Measurements from ENCODE around the gene SNX22.
"Not testable (repeated sequence)": the region's sequence is repeated elsewhere in the genome, so short reads cannot be mapped to it uniquely, and the experiment has no call there.

SNX22 gene

DNA sequence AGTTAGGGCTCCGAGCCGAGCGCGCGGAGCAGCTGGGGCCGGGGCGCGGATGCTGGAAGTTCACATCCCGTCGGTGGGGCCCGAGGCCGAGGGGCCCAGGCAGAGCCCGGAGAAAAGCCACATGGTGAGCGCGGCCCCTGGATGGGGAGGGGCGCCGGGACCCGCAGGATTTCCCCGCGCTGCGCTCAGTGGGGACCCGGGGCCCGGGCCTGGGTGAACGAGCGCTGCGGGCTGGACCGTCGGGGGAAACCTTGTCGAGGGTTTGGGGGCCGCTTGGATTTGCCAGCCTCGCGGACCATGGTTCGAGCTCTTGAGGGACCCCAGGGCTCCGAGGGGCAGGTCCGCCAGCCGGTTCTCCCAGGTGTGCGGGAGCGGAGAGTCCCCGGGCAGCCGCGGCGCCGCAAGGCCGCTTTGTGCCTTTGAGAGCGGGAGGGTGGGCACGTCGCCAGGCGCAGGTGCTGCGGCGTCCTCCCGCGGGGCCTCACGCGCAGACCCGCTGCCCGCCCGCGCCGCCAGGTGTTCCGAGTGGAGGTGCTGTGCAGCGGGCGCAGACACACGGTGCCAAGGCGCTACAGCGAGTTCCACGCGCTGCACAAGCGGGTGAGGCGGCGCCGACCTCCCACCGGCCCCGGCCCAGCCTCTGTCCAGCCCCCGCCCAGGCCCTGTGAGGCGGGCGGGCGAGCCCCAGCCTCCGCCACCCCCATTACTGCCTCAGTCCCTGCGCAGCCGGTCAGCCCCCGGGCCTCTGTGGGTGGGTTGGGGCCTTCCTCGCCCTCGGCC, at the start of gene SNX22:
TSS of gene SNX22 (plus strand) at position 5 of the 780 bp plus-strand sequence. CDS start at position 50, 45 bp downstream.
- no peak for DNase-seq

DNA sequence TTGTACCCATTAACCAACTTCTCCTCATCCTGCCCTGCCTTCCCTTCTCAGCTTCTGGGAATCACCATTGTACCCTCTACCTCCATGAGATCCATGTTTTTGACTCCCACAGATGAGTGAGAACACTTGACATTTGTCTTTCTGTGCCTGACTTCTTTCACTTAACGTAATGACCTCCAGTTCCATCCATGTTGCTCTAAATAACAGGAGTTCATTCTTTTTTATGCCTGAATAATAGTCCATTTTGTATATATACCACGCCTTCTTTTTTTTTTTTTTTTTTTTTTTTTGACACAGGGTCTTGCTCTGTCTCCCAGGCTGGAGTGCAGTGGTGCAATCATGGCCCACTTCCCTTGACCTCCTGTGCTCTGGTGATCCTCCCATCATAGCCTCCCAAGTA, 49.0 kb upstream of the SNX22 start:
- DNase-seq = no peak

DNA sequence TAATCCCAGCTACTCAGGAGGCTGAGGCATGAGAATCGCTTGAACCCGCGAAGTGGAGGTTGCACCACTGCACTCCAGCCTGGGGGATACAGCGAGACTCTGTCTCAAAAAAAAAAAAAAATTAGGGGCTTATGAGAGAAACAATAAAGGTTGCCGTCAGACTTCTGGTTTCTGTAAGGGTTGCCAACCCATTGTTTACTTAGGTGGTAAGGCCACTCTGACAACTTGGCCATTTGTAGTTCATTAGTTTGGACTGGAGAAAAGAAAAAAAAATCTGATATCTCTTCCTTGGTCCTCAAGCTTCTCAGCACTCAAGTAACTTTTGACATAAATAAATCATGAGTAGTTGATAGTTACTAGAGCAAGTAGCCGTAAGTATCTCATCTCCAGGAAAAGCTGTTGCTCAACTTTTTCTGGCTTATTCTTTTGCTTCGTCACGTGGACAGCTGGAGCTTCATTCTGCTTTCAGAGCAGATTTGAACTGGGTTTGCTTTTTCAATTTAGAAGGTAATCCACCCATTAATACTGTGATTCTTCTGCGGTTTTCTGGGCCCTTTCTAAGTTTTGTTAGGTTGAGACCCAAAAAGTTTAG, 46.3 kb upstream of the SNX22 start:
- no peak for DNase-seq

DNA sequence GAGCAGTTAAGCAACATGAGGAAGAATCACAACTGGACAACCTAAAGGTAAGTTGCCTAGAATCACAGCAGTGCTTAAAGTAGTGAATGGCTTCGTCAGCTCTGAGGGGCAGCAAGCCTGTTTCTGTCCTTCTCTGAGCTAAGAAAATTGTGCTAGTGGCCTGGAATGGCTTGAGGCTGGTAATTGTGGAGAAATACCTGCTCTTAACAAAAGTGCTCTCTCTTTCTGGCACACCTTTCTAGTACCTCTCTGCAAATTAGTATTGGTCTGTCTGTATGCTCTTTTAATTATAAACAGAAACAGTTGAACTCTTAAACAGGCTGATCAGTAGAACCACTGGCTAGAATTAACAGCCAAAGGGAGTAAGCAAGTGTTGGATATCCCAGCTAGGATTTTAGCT, 44.2 kb upstream of the SNX22 start:
- no peak for DNase-seq

DNA sequence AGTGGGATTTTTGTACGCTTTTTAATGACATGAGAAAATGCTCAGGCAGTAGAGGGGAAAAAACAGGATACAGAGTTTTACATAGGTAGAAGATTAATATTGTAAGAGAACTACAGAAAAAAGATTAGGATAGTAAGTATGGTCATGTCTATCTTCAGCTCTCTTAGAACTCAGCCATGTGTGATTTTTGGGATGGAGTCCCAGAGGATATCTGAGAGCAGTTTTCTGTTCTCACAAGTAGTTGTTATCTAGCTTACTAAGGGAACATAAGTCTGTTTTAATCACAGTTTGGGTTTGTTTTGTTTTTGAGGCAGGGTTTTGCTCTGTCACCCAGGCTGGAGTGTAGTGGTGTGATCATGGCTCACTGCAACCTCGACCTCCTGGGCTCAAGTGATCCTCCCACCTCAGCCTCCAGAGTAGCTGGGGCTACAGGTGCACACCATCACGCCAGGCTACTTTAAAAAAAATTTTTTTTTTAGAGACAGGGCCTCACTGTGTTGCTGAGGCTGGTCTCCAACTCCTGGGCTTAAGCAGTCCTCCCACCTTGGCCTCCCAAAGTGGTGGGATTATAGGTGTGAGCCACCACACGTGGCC, 41.3 kb upstream of the SNX22 start:
- not testable (repeated sequence) for DNase-seq

DNA sequence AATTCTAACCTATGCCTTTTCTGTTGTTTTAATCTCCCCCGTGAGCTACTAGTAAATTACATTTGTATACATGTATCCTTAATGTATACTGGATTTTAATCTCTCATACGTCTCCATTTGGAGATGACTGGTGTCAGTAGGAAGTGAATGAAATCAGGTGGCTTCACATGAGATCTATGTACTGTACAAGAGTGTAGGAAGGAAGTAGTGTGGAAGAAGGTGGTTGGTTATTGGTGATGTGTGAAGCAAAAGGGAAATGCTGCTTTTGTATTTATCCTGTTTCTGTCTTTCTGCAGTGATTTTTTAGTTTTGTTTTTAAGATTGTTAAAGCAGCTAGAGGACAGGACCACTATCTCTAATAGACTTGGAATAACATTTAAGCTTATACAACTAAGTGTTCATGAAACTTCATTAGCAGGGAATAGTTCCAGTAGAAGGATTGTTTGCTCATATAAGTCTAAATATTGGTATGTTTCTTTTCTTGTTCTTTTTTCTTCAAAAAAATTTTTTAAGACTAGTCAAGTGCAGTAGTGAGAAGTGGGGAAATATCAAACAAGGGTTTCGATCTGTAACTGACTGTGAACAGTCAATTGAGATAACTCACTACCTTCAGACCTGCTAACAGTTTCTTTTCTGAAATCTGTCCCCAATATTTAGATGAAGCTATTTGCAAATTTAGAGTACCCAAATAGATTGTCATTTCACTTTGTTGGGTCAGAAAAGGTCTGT, 40.4 kb upstream of the SNX22 start:
- no peak for DNase-seq

DNA sequence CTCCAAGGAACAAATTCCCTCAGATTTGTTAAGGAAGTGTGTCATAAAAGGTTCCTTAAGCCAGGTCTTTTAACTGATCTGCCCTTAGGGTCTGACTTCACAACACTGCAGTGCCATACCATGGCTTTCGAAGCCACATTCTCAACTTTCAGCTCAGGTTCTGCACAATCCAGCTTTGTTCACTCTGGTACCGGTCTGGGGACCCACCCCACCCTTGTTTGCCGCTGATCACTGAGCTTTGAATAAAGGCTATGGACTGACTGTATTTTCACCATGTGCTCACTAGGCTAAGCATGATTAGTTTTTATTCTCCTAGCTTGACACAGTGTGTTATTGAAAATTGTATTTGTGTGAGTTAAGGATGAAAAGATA, 39.9 kb upstream of the SNX22 start:
- no peak for DNase-seq

DNA sequence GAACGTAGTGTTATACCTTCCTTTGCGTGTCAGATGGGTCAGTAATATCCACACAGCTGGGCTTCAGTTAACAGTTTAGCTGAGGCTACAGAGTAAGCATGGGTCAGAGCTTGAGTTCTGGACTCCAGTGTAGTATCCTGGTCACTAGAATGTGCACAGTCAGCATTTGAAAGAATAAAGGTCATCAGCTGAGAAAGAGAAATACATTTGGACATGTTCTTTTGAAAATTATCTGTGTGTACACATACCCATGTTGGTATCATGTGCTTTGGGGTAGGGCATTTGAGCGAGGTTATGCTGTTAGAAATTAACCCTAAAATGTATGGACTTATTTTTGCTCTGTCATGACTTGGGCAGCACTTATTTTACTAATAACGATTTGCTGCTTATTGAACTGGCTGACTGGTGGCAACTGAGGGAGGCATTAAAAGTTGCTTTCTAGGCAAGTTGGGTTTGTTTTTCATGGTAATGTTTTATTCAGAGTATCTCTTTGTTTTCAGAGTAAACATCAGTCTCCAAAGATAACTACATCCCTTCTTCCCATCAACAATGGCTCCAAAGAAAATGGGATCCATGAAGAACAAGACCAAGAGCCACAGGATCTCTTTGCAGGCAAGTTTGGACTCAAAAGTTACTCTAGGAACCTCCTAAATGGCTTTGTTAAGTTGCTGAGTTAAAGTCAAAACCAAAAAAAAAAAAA, 39.3 kb upstream of the SNX22 start:
- no peak for DNase-seq

DNA sequence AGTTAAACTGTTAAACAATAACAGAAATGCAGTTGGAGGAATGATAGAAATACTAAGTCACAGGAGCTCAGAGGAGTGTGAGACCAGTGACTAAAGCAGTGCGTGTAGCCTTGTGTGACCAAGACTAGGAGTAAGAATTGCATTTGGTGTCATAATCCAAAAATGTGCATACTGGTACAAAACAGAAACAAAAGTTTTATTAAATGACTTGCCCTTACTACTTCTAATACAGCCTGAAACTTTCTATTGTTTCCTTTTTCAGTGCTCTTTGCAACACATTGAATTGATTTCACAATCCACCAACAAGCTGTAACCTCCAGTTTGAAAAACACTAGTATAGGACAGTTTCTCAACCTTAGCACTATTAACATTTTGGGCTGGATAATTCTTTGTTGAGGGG, 38.6 kb upstream of the SNX22 start:
- no peak for DNase-seq

DNA sequence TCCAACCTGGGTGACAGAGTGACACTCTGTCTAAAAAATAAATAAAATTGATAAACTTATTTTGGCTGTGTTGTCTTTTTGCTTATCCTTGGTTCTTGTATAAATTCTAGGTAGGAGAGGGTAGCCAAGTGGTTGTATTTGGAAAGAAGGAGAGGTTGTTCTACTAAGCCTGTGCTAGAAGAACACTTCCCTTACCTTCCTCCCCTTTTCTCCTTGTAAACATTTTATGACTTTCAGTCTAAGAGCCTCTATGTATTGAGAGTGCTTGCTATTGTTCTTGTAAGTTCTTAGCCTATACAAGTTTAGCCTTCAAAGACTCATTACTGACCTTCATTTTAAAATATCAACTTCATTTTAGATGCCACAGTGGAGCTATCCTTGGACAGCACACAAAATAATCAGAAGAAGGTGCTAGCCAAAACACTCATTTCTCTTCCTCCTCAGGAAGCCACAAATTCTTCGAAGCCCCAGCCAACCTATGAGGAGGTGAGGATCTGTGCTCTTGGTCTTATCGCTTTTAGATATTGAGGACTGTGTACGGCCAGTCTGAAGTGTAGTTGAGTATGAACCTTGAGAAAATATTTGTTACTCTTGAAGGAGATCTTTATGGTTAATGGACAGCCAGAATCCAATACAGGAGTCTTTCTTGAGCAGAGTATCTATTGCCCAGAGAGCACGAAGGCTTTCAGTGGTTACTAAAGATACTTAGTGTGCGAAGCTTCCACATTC, 33.6 kb upstream of the SNX22 start:
- no peak for DNase-seq

DNA sequence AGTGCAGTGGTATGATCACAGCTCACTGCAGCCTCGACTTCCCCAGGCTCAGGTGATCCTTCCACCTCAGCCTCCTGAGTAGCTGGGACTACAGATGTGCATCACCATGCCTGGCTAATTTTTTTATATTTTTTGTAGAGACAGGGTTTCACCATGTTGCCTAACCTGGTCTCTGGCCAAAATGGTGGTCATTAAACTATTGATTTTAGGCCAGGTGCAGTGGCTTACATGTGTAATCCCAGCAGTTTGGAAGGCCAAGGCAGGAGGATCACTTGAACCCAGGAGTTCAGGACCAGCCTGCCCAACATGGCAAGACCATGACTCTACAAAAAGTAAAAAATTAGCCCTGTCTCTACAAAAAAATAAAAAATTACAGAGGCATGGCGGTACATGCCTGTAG, 31.2 kb upstream of the SNX22 start:
- DNase-seq = not testable (repeated sequence)

DNA sequence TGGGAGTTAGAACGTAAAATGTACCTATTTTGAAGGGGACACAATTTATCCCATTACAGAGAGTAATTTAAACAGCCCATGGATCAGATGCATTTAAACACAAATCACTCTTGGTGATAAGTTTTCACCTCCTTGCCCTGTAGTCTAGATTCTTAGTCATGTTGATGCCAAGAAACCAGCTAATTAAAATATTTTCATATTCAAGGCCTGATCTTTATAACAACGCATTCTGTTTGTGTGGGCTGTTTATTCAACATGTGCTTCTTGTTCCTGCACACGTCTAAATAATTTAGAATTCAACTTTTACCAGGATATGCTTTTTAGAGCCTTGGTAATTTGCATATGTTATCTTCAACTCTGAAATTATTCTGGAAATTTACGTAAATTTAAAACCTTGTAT, 29.9 kb upstream of the SNX22 start:
- no peak for DNase-seq

DNA sequence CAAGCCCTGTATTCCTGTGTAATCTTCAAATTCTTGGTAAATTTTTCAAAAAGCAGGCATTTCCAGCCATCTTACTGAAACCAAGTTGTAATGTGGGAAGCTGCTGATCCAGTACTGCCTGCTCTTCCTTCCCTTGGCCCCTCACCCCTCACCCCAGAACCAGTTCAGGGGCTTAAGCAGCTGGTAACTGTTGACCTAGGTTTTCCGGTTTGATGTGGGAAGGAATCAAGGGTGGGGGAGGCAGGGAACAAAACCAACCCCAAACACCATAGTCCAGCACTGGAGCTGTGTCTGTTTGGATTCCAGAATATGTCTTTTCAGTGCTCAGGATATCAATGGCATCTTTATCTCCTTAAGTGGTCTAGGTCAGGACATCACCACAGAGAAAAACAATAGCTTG, 29.1 kb upstream of the SNX22 start:
- no peak for DNase-seq

DNA sequence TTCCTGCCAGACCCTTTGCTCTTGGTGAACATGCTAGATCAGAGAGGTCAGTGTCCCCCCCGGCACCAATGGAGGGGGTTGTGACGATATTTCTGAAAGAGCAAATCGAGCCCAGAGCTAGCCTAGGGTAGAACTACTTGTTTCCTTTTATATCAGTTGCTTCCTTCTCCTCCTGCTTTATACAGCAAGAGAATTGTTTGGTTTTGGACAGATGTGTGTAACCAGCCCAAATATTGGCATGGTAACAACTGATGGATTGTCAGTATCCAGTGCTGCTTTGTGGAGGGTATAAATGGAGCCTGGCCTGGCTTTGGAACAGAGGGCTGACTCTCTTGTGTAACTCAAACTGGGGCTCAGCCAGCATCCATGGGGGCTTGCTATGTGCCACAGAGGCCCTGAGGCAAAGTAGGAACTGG, 28.6 kb upstream of the SNX22 start:
- no peak for DNase-seq

DNA sequence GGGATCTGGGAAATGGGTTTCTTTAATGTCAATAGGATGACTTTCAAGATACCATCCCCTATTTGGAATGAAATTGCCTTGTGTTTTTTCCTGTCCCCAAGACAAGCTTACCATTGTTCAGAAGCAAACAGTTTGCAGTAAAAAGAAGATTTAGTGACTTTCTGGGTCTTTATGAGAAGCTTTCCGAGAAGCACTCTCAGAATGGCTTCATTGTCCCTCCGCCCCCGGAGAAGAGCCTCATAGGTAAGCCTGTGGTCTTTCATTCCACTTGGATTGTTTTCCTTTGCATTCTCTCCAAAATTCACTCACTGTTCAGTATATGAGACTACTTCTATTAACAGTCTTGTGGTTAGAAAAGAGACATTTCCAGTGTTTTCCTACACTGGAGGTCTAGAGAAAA, 25.6 kb upstream of the SNX22 start:
- no peak for DNase-seq

DNA sequence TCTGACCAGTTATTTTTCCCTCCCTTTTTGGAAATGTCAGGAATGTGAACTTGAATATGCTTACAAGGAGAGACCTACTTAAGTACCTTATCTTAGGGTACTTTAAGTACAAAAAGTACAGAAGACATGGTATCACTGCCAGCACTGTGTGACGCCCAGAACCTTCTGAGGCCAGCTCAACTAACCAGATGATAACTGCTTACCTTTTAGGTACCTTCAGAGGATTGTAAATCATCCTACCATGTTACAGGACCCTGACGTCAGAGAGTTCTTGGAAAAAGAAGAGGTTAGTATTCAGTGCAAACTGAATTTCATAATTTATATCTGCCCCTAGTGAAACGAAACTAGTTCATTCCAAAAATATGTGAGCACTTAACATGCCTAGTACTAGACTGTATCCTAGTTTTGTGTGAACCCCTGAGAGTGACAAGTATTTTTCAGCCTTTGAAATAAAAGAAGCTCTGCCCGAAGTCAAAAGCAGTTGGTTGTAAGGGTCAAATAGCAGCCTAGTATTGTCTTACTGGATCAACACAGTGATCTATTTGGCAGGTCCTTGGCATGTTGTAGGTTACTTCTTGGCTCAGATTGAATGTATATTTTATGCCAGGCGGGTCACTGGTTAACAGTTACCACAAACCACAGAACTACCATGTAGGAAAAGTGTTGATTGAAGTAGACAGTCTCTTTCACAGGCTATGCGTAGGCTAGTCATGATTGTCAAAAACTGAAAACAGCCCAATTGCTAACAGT, 23.8 kb upstream of the SNX22 start:
- no peak for DNase-seq

DNA sequence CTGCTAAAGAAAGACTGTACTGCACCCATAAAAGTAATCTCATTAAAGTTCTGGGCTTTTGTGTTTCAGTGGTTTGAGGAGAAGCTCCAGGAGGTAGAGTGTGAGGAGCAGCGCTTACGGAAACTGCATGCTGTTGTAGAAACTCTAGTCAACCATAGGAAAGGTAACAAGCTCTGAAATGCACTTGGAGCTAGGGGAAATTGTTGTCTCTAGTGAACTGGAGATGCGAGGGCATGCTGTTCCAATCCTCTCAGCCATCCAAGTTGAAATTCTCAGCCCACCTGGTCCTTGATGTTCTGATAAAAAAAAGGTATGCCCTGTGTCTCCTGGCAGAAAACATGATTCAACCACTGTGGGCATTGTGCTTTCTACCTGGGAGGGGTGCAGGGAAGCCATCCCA, 21.4 kb upstream of the SNX22 start:
- DNase-seq = no peak

DNA sequence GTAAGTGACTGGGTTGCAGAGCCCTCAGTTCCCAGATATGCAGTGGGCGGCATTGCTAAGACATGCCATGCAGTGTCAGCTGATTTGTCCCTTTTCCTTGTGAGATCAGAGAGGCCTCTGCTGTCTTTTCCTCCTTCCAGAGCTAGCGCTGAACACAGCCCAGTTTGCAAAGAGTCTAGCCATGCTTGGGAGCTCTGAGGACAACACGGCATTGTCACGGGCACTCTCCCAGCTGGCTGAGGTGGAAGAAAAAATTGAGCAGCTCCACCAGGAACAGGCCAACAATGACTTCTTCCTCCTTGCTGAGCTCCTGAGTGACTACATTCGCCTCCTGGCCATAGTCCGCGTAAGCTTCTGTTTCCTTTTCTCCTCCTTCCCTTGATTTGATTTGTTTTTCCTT, 20.0 kb upstream of the SNX22 start:
- no peak for DNase-seq

DNA sequence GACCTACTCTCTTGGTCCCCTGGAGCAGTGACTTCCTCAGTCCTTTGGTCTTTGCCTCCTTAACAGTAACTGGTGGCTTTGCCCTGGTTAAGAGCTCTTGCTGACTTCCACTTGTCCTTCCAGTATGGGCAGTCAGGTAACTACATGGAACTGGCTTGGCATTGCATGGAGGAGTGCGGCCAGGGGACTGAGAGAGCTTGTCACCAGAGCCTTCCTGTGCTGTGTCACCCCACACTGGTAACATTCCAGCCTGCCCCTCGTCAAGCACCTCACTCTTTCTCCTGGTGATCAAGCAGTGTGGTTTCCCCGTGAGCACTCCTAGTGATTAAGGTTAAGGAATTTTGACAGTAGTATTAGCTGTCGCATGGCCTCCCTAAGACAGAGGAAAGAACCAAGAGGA, 19.3 kb upstream of the SNX22 start:
- no peak for DNase-seq

DNA sequence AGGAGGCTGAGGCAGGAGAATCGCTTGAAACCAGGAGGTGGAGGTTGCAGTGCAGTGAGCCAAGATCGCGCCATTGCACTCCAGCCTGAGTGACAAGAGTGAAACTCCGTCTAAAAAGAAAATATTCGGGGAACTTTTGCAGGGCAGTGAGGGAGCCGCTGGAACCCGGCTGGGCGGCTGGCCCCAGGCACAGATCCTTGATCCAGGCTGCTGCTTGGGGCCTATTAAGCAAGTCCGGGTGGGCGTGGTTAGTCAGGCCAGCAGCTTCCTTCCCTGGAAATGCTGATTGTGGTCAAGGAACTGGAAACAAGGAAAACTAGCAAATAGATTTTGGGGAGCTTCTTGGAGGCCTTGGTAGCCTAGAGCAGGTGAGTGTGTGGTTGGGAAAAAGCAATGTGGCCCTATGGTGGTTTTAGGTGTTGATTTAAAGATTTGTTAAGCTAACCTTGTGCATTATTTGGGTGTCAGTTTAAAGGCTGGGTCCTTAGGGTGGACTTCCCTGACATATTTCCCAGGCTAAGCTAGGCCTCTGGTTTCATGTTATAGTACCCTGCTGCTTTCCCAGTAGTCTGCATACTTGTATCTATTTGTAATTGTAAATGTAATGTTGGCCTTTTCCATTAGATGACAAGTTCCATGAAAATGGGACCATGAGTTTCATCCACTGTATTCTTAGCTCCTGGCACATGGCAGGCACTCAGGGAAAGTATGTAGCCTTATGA, 17.7 kb upstream of the SNX22 start:
- DNase-seq = no peak

DNA sequence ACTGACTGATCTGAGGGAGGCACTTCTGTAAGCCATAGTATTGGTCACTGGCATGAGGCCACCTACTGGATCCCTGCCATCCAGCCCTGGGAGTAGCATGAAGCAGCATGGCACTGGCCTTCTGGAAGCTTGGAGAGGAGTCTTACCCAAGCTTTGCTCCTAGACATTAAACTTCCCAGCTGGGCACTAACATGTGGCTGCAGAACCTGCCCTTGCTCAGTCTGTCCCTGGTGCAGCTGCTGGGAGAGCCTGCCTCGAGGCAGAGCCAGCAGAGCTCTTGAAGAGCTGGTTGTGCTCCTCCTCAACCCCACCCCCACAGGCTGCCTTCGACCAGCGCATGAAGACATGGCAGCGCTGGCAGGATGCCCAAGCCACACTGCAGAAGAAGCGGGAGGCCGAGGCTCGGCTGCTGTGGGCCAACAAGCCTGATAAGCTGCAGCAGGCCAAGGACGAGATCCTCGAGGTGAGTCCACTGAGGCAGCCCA, 17.1 kb upstream of the SNX22 start:
- no peak for DNase-seq
